ENCODE data around the gene CFAP90. TPM values are rescaled to one million over a fixed set of nuclear protein-coding genes. Genes with fewer than 3 reads are reported as not detected.

CFAP90 gene
- total and polyA plus RNA-seq, 11 donors: not detected

DNA sequence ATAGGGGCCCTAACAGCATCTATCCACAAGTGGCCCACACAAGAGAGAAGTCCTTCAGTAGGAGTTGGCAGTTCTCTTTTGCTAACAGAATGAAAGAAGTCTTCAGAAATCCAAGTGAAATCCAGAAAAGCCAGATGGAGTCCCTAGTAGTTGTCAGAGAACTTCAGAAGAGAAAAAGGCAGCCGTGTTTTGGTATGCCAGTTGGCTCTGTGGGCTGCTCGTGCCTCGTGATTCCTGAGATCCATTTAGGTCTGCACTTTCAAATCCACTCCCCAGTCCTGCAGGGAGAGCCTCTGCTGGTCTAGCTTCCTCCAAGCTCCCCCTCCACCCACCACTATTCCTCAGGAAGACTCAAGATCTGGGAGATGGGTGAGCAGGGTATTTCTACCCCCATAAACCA lies 69.0 kb downstream of the CFAP90 start:
- intact Hi-C loops (cut with DNase I): no loop called here
- no peak for TF ChIP-seq POLR2A (IDR thresholded peaks at IDR 0.05)
- TF ChIP-seq, protein P1, sequence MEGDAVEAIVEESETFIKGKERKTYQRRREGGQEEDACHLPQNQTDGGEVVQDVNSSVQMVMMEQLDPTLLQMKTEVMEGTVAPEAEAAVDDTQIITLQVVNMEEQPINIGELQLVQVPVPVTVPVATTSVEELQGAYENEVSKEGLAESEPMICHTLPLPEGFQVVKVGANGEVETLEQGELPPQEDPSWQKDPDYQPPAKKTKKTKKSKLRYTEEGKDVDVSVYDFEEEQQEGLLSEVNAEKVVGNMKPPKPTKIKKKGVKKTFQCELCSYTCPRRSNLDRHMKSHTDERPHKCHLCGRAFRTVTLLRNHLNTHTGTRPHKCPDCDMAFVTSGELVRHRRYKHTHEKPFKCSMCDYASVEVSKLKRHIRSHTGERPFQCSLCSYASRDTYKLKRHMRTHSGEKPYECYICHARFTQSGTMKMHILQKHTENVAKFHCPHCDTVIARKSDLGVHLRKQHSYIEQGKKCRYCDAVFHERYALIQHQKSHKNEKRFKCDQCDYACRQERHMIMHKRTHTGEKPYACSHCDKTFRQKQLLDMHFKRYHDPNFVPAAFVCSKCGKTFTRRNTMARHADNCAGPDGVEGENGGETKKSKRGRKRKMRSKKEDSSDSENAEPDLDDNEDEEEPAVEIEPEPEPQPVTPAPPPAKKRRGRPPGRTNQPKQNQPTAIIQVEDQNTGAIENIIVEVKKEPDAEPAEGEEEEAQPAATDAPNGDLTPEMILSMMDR (IDR thresholded peaks at IDR 0.05): no peak
- Histone ChIP-seq H3K27ac (no peak overlapping the region), H3K36me3 (no peaks in the 10 kb centered on the region), H3K27me3 (peaks cover 0 to 20% (median 0%) of the 10 kb centered on the region in 9 donors), H3K4me1 (no peaks in the 10 kb centered on the region), H3K9me3 (no peaks in the 10 kb centered on the region), H3K4me3 (no peak overlapping the region)
- 29 to 48% (median 42%) methylated on average over 2 to 3 of the region's 3 CpGs for WGBS, 4 donors
- ATAC-seq (no peak), DNase-seq (no peak)

Other genes starting within 250 kb of the CFAP90 start
- 1 to 10 TPM; 4.3 to 7.4 (median 5.8) TPM for gene FASTKD3, start 17.9 kb upstream of the CFAP90 start, total RNA-seq
- 10 to 100 TPM in 1 of 2 donors, 1 to 10 TPM in 1; 6.1 to 11.5 TPM for gene FASTKD3, start 17.9 kb upstream of the CFAP90 start, polyA plus RNA-seq
- 10 to 100 TPM; 23.5 to 42.2 (median 29.0) TPM for gene MTRR, start 18.0 kb upstream of the CFAP90 start, total RNA-seq
- 10 to 100 TPM in 1 of 2 donors, 1 to 10 TPM in 1; 9.5 to 23.9 TPM for gene MTRR, start 18.0 kb upstream of the CFAP90 start, polyA plus RNA-seq

Measured in heart left ventricle (tissue), 16 donors.